Type B pancreatic cell (in vitro differentiated cells): Measurements from ENCODE around the gene MAP7. TPM values are rescaled to one million over a fixed set of nuclear protein-coding genes. Genes with fewer than 3 reads are reported as not detected.
"Not testable (repeated sequence)": the region's sequence is repeated elsewhere in the genome, so short reads cannot be mapped to it uniquely, and the experiment has no call there.

Experiments used
- DNase-seq: peaks from one replicate; pipeline ENCODE4 v3.0.0; 2021; ENCODE audit warnings: mixed read lengths; ENCODE audit not compliant: unreplicated experiment; ENCODE audit errors: extremely low spot score
- H3K27ac Mint-ChIP-seq: 2 replicates; pipeline ENCODE4 v1.8.0; 2021; ENCODE audit warnings: mild to moderate bottlenecking, mixed read lengths
- H3K27me3 Mint-ChIP-seq: 2 replicates; pipeline ENCODE4 v1.8.0; 2021; ENCODE audit warnings: mixed read lengths
- H3K36me3 Mint-ChIP-seq: 2 replicates; pipeline ENCODE4 v1.8.0; 2021; ENCODE audit warnings: mixed read lengths
- H3K4me1 Mint-ChIP-seq: one replicate; pipeline ENCODE4 v1.8.0; 2021; ENCODE audit warnings: mixed read lengths; ENCODE audit not compliant: unreplicated experiment
- H3K4me3 Mint-ChIP-seq: 2 replicates; pipeline ENCODE4 v1.8.0; 2021; ENCODE audit warnings: mild to moderate bottlenecking, mixed read lengths
- H3K9me3 Mint-ChIP-seq: 2 replicates; pipeline ENCODE4 v1.8.0; 2021; ENCODE audit warnings: mixed read lengths
- CTCF ChIP-seq: fragments of 200-600 bp; sonication (generic); conservative IDR thresholded peaks from 2 replicates; pipeline ENCODE4 v1.5.0; 2021; ENCODE audit warnings: antibody characterized with exemption, mild to moderate bottlenecking
- total RNA-seq: library from RNA; stranded (reverse); gene quantifications from 2 replicates; pipeline ENCODE4 v1.2.1, GENCODE V29; 2021; ENCODE audit warnings: low replicate concordance

The MAP7 gene
- total RNA-seq, 1 donor from 2014 or later = 17.8 TPM

GRCh38 chr6:136396908-136397307 is 153.3 kb downstream of the MAP7 start:
- Mint-ChIP-seq H3K9me3 (peaks cover 3% of the 10 kb centered on the region), H3K36me3 (peaks cover 2% of the 10 kb centered on the region), H3K4me1 (no peaks in the 10 kb centered on the region), H3K27ac (no peak overlapping the region), H3K4me3 (no peak overlapping the region), H3K27me3 (no peaks in the 10 kb centered on the region)
- TF ChIP-seq CTCF = no peak
- no peak for DNase-seq

GRCh38 chr6:136390959-136391358 is 159.3 kb downstream of the MAP7 start:
- H3K4me3 Mint-ChIP-seq, H3K27me3 Mint-ChIP-seq, H3K4me1 Mint-ChIP-seq, H3K27ac Mint-ChIP-seq, H3K9me3 Mint-ChIP-seq, H3K36me3 Mint-ChIP-seq, DNase-seq: not testable (repeated sequence)

- Mint-ChIP-seq H3K9me3 (no peaks in the 10 kb centered on the region), H3K27ac (no peak overlapping the region), H3K4me1 (no peaks in the 10 kb centered on the region), H3K36me3 (no peaks in the 10 kb centered on the region), H3K27me3 (no peaks in the 10 kb centered on the region), H3K4me3 (no peak overlapping the region)
- no peak for DNase-seq
- no peak for TF ChIP-seq CTCF
Measured at GRCh38 chr6:136387316-136387715, 162.9 kb downstream of the MAP7 start.

GRCh38 chr6:136383268-136383937 is 166.8 kb downstream of the MAP7 start:
- no peak overlapping the region for H3K4me3 Mint-ChIP-seq
- no peaks in the 10 kb centered on the region for H3K4me1 Mint-ChIP-seq
- no peaks in the 10 kb centered on the region for H3K27me3 Mint-ChIP-seq
- no peak overlapping the region for H3K27ac Mint-ChIP-seq
- no peak for TF ChIP-seq CTCF
- DNase-seq = no peak
- H3K9me3 Mint-ChIP-seq = no peaks in the 10 kb centered on the region
- H3K36me3 Mint-ChIP-seq = no peaks in the 10 kb centered on the region

- H3K27ac Mint-ChIP-seq = no peak overlapping the region
- no peak for TF ChIP-seq CTCF
Measured at GRCh38 chr6:136382676-136383252, 167.5 kb downstream of the MAP7 start.

GRCh38 chr6:136378888-136379287 is 171.3 kb downstream of the MAP7 start:
- no peak for DNase-seq
- Mint-ChIP-seq H3K27ac (no peak overlapping the region), H3K4me1 (no peaks in the 10 kb centered on the region), H3K9me3 (no peaks in the 10 kb centered on the region), H3K4me3 (no peak overlapping the region), H3K36me3 (peaks cover 5% of the 10 kb centered on the region), H3K27me3 (no peaks in the 10 kb centered on the region)
- TF ChIP-seq CTCF = no peak

More at GRCh38 chr6:136382676-136383252, 167.5 kb downstream of the MAP7 start:
- Mint-ChIP-seq H3K4me1 (no peaks in the 10 kb centered on the region), H3K36me3 (no peaks in the 10 kb centered on the region), H3K9me3 (no peaks in the 10 kb centered on the region), H3K27me3 (no peaks in the 10 kb centered on the region), H3K4me3 (no peak overlapping the region)
- no peak for DNase-seq

GRCh38 chr6:136375836-136376235 is 174.4 kb downstream of the MAP7 start:
- H3K4me3 Mint-ChIP-seq, H3K36me3 Mint-ChIP-seq, H3K9me3 Mint-ChIP-seq, DNase-seq, H3K27ac Mint-ChIP-seq, H3K4me1 Mint-ChIP-seq, H3K27me3 Mint-ChIP-seq: not testable (repeated sequence)
